Measurements from ENCODE around the gene NKAIN2.
A peak's percentile ranks its signal among the peaks of the same experiment; 100 is the strongest.

The NKAIN2 gene

GRCh38 chr6:124791156-124791555 is 987.5 kb downstream of the NKAIN2 start:
- no peaks in the 10 kb centered on the region for H3K4me1 Mint-ChIP-seq
- no peak overlapping the region for H3K4me3 Mint-ChIP-seq
- H3K36me3 Mint-ChIP-seq (ENCODE audit: low read depth) = no peaks in the 10 kb centered on the region
- H3K27me3 Mint-ChIP-seq (ENCODE audit: low read depth, poor library complexity) = peaks cover 2% of the 10 kb centered on the region
- TF ChIP-seq CTCF (IDR thresholded peaks at IDR 0.05) = no peak
- H3K9me3 Mint-ChIP-seq = no peaks in the 10 kb centered on the region
- no peak overlapping the region for H3K27ac Mint-ChIP-seq
- no peak for DNase-seq

- Mint-ChIP-seq H3K27me3 (ENCODE audit: low read depth, poor library complexity) (no peaks in the 10 kb centered on the region), H3K36me3 (ENCODE audit: low read depth) (no peaks in the 10 kb centered on the region)
These were observed 988.7 kb downstream of the NKAIN2 start for GRCh38 chr6:124792386-124792785.

GRCh38 chr6:124793398-124793797 is 989.7 kb downstream of the NKAIN2 start:
- no peak overlapping the region for H3K27ac Mint-ChIP-seq
- no peaks in the 10 kb centered on the region for H3K36me3 Mint-ChIP-seq (ENCODE audit: low read depth)
- no peak for DNase-seq
- H3K9me3 Mint-ChIP-seq = no peaks in the 10 kb centered on the region
- no peaks in the 10 kb centered on the region for H3K27me3 Mint-ChIP-seq (ENCODE audit: low read depth, poor library complexity)
- TF ChIP-seq CTCF (IDR thresholded peaks at IDR 0.05) = no peak
- no peak overlapping the region for H3K4me3 Mint-ChIP-seq
- H3K4me1 Mint-ChIP-seq = peaks cover 6% of the 10 kb centered on the region

More at GRCh38 chr6:124792386-124792785, 988.7 kb downstream of the NKAIN2 start:
- Mint-ChIP-seq H3K4me1 (no peaks in the 10 kb centered on the region), H3K4me3 (no peak overlapping the region), H3K9me3 (no peaks in the 10 kb centered on the region), H3K27ac (no peak overlapping the region)
- no peak for DNase-seq
- no peak for TF ChIP-seq CTCF (IDR thresholded peaks at IDR 0.05)

- peak; percentile 41 for DNase-seq
- TF ChIP-seq CTCF (IDR thresholded peaks at IDR 0.05) = peak; percentile 62
- Mint-ChIP-seq H3K9me3 (no peaks in the 10 kb centered on the region), H3K27ac (no peak overlapping the region), H3K4me3 (no peak overlapping the region), H3K4me1 (peaks cover 21% of the 10 kb centered on the region), H3K27me3 (ENCODE audit: low read depth, poor library complexity) (no peaks in the 10 kb centered on the region), H3K36me3 (ENCODE audit: low read depth) (no peaks in the 10 kb centered on the region)
These were observed 992.2 kb downstream of the NKAIN2 start for GRCh38 chr6:124795643-124796463.

- H3K27ac Mint-ChIP-seq = no peak overlapping the region
These were observed 992.9 kb downstream of the NKAIN2 start for GRCh38 chr6:124796464-124796970.

More at GRCh38 chr6:124796464-124796970, 992.9 kb downstream of the NKAIN2 start:
- Mint-ChIP-seq H3K4me3 (no peak overlapping the region), H3K4me1 (peaks cover 21% of the 10 kb centered on the region), H3K36me3 (ENCODE audit: low read depth) (no peaks in the 10 kb centered on the region), H3K27me3 (ENCODE audit: low read depth, poor library complexity) (no peaks in the 10 kb centered on the region), H3K9me3 (no peaks in the 10 kb centered on the region)
- no peak for DNase-seq
- TF ChIP-seq CTCF (IDR thresholded peaks at IDR 0.05) = no peak
